ENCODE data around the gene KCMF1. TPM values are rescaled to one million over a fixed set of nuclear protein-coding genes. Genes with fewer than 3 reads are reported as not detected.
"Not testable (repeated sequence)": the region's sequence is repeated elsewhere in the genome, so short reads cannot be mapped to it uniquely, and the experiment has no call there.

Gene KCMF1
- total and polyA plus RNA-seq, 4 donors = 48.5 to 60.2 (median 53.1) TPM

DNA sequence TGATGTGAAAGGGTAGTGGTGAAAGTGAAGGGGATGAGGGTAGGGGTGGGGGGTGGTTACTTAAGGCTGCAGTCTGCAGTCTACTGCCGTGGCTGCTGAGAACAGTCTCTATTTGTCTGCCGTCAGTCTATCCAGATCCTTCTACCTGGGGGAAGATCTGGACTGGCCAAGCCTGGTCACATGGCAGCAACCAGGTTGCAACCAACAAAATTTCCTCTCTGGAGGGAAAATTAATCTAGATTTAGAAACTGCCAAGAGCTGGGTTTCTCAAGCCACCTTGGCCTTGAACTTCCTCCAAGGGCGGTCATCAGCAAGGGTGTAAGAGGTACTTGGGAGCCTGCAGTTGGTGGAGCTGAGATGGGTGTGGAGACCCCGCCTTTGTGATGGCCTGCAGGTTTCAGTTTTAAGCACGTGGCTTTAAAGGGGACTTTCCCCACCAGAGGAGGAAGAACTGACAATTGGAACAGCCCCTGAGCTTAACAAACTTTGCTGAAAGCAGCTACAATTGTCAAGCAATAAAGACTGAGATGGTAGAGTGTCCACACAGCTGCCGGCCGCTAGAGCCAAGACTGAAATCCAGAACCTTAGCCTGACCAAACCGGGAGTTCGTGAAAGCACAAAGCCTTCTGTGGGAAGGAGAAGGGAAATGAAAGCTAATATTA lies 31.4 kb upstream of the KCMF1 start:
- 74% methylated on average over 8 of the region's 9 CpGs for WGBS (ENCODE audit: insufficient coverage)
- no peaks in the 10 kb centered on the region for H3K4me1 ChIP-seq (ENCODE audit: control insufficient read depth, insufficient read depth, low read length)
- H3K9me3 ChIP-seq (ENCODE audit: control insufficient read depth, insufficient read depth, low read length) = no peaks in the 10 kb centered on the region
- H3K27me3 ChIP-seq (ENCODE audit: control insufficient read depth, insufficient read depth, low read length) = no peaks in the 10 kb centered on the region
- no peak overlapping the region for H3K27ac ChIP-seq (ENCODE audit: low read depth, low read length)
- H3K4me3 ChIP-seq (ENCODE audit: low read depth, low read length) = no peak overlapping the region
- H3K36me3 ChIP-seq (ENCODE audit: control insufficient read depth, insufficient read depth, low read length) = no peaks in the 10 kb centered on the region
- DNase-seq (ENCODE audit: low read depth in 4 of 6, low spot score in 6 of 6) = no peak

DNA sequence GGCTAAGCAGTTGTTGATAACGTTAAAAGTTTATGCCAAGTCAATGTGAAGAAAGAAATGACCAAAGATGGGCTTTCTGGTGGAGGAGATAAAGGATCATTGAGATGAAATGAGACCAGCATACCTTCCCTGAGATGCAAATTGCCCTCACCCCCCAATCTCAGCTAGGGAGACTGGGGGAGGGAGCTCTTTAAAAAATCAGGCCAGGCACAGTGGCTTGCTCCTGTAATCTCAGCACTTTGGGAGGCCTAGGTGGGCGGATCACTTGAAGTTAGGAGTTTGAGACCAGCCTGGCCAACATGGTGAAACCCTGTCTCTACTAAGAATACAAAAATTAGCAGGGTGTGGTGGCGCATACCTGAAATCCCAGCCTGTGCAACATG lies 30.9 kb upstream of the KCMF1 start:
- WGBS (ENCODE audit: insufficient coverage) = 60% methylated on average over 1 of the region's 3 CpGs

DNA sequence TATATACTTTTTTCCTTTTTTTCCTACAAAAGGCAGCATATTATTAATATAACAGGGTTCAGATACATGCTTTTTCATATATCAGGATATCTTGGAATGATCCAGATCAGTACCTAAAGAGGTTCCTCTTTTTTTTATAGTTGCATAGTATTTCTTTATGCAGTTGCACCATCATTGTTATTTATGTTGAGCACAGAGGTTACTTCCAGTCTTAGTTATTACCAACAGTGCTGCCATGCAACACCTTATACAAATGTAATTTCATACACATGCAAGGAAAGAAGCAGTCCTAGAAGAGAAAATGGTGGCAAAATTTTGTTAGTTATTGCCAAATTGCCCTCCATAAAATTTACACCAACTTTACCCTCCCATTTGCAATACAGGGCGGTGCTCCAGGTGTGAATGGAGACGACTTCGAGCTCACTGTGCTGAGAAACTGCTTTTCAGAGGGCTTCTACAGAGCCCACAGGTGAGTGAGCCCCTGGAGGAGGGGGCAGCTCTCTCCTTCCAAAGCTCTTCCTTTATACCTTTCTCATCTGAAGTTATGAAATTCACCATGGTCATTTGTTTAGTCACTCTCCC lies 30.0 kb upstream of the KCMF1 start:
- Histone ChIP-seq H3K27ac (ENCODE audit: low read depth, low read length) (no peak overlapping the region), H3K4me3 (ENCODE audit: low read depth, low read length) (no peak overlapping the region), H3K9me3 (ENCODE audit: control insufficient read depth, insufficient read depth, low read length) (no peaks in the 10 kb centered on the region), H3K36me3 (ENCODE audit: control insufficient read depth, insufficient read depth, low read length) (no peaks in the 10 kb centered on the region), H3K27me3 (ENCODE audit: control insufficient read depth, insufficient read depth, low read length) (no peaks in the 10 kb centered on the region), H3K4me1 (ENCODE audit: control insufficient read depth, insufficient read depth, low read length) (no peaks in the 10 kb centered on the region)
- no peak for DNase-seq (ENCODE audit: low read depth in 4 of 6, low spot score in 6 of 6)
- no CpG with 5 or more reads among the region's 3 CpGs for WGBS (ENCODE audit: insufficient coverage)

More for the DNA sequence above, 30.9 kb upstream of the KCMF1 start:
- Histone ChIP-seq H3K27ac (ENCODE audit: low read depth, low read length) (no peak overlapping the region), H3K4me1 (ENCODE audit: control insufficient read depth, insufficient read depth, low read length) (no peaks in the 10 kb centered on the region), H3K4me3 (ENCODE audit: low read depth, low read length) (no peak overlapping the region), H3K27me3 (ENCODE audit: control insufficient read depth, insufficient read depth, low read length) (no peaks in the 10 kb centered on the region), H3K9me3 (ENCODE audit: control insufficient read depth, insufficient read depth, low read length) (no peaks in the 10 kb centered on the region), H3K36me3 (ENCODE audit: control insufficient read depth, insufficient read depth, low read length) (no peaks in the 10 kb centered on the region)
- DNase-seq (ENCODE audit: low read depth in 4 of 6, low spot score in 6 of 6) = no peak

DNA sequence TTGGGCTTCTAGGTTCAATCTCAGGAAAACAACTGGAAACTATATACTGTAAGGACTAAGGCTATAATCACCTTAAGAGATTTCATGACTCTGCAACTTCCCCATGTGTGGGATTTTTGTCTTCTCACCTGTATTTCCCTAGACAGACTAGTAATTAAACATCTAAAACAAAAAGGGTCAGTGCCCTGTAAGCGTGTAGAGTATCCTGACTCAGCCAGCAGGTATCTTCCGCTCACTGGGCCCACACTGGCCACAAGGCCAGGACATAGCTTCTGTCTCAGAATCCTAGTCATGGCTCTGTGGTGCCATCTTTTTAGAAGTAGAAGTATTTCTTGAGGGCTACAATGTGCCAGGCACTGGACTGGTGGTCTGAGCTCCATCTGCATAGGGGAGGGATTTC lies 28.8 kb upstream of the KCMF1 start:
- no peak for DNase-seq (ENCODE audit: low read depth in 4 of 6, low spot score in 6 of 6)
- no peaks in the 10 kb centered on the region for H3K36me3 ChIP-seq (ENCODE audit: control insufficient read depth, insufficient read depth, low read length)
- H3K27ac ChIP-seq (ENCODE audit: low read depth, low read length) = no peak overlapping the region
- no peaks in the 10 kb centered on the region for H3K9me3 ChIP-seq (ENCODE audit: control insufficient read depth, insufficient read depth, low read length)
- no peaks in the 10 kb centered on the region for H3K4me1 ChIP-seq (ENCODE audit: control insufficient read depth, insufficient read depth, low read length)
- WGBS (ENCODE audit: insufficient coverage) = 81% methylated on average over 2 of the region's 2 CpGs
- no peaks in the 10 kb centered on the region for H3K27me3 ChIP-seq (ENCODE audit: control insufficient read depth, insufficient read depth, low read length)
- no peak overlapping the region for H3K4me3 ChIP-seq (ENCODE audit: low read depth, low read length)

DNA sequence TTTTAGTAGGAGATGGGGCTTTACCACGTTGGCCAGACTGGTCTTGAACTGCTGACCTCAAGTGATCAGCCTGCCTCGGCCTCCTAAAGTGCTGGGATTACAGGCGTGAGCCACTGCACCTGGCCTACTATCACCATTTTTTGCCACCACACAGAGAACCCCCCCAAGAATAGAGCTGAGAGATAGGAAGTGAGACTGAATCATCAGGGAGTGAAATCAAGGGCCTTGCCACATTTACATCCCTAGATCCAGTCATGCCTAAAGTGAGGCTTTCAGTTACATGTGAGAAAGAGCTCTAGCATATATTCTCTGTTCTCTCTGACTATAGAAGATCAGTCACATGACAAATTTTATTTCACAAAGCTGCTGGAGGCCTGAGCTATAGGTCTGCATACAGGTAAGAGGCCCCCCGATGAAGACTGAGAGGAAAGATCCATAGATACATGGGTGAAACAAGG lies 28.0 kb upstream of the KCMF1 start:
- DNase-seq (ENCODE audit: low read depth in 4 of 6, low spot score in 6 of 6) = no peak
- Histone ChIP-seq H3K9me3 (ENCODE audit: control insufficient read depth, insufficient read depth, low read length) (no peaks in the 10 kb centered on the region), H3K4me3 (ENCODE audit: low read depth, low read length) (no peak overlapping the region), H3K27me3 (ENCODE audit: control insufficient read depth, insufficient read depth, low read length) (no peaks in the 10 kb centered on the region), H3K27ac (ENCODE audit: low read depth, low read length) (no peak overlapping the region), H3K36me3 (ENCODE audit: control insufficient read depth, insufficient read depth, low read length) (no peaks in the 10 kb centered on the region), H3K4me1 (ENCODE audit: control insufficient read depth, insufficient read depth, low read length) (no peaks in the 10 kb centered on the region)
- 100% methylated on average over 1 of the region's 4 CpGs for WGBS (ENCODE audit: insufficient coverage)

DNA sequence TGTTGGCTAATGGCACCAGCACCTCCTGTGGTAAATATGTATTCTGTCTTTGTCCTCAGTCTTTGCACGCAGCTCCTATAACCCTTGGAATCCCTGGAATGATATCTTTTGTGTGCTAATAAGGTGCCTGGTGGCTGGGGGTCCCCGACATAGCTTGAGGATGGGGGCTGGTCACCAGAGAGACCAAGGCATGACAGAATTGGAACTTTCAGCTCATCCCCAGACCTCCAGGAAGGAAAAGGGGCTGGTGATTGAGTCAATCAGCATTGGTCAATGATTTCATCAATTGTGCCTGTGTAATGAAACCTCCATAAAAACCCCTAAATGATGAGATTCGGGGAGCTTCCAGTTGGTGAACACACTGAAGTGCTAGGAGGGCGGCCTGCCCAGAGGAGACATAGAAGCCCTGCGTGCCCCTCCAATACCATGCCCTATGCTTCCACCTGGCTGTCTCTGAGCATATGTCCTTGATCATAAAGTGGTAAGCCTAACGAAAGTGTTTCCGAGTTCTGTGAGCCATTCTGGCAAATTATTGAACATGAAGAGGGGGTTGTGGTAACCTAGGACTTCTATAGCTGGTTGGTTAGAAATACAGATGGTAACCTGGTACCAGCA lies 26.6 kb upstream of the KCMF1 start:
- Histone ChIP-seq H3K4me1 (ENCODE audit: control insufficient read depth, insufficient read depth, low read length) (no peaks in the 10 kb centered on the region), H3K27me3 (ENCODE audit: control insufficient read depth, insufficient read depth, low read length) (no peaks in the 10 kb centered on the region), H3K27ac (ENCODE audit: low read depth, low read length) (no peak overlapping the region), H3K4me3 (ENCODE audit: low read depth, low read length) (no peak overlapping the region), H3K9me3 (ENCODE audit: control insufficient read depth, insufficient read depth, low read length) (no peaks in the 10 kb centered on the region), H3K36me3 (ENCODE audit: control insufficient read depth, insufficient read depth, low read length) (no peaks in the 10 kb centered on the region)
- DNase-seq (ENCODE audit: low read depth in 4 of 6, low spot score in 6 of 6) = no peak
- 98% methylated on average over 3 of the region's 7 CpGs for WGBS (ENCODE audit: insufficient coverage)

DNA sequence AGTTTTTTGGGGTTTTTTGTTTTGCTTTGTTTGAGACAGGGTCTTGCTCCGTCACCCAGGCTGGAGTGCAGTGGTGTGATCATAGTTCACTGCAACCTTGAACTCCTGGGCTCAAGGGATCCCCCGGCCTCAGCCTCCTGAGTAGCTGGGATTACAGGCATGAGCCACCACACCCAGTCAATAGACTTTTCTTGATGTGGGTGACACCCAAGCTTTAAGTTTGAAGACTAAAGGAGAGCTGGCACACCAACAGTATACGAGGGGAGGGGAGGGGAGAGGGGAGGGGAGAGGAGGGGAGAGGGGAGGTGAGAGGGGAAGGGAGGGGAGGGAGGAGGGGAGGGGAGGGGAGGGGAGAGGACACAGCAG lies 25.1 kb upstream of the KCMF1 start:
- not testable (repeated sequence) for H3K4me1 ChIP-seq (ENCODE audit: control insufficient read depth, insufficient read depth, low read length); H3K36me3 ChIP-seq (ENCODE audit: control insufficient read depth, insufficient read depth, low read length); H3K27ac ChIP-seq (ENCODE audit: low read depth, low read length); H3K9me3 ChIP-seq (ENCODE audit: control insufficient read depth, insufficient read depth, low read length); DNase-seq (ENCODE audit: low read depth in 4 of 6, low spot score in 6 of 6); H3K27me3 ChIP-seq (ENCODE audit: control insufficient read depth, insufficient read depth, low read length); H3K4me3 ChIP-seq (ENCODE audit: low read depth, low read length)
- 86% methylated on average over 1 of the region's 3 CpGs for WGBS (ENCODE audit: insufficient coverage)

DNA sequence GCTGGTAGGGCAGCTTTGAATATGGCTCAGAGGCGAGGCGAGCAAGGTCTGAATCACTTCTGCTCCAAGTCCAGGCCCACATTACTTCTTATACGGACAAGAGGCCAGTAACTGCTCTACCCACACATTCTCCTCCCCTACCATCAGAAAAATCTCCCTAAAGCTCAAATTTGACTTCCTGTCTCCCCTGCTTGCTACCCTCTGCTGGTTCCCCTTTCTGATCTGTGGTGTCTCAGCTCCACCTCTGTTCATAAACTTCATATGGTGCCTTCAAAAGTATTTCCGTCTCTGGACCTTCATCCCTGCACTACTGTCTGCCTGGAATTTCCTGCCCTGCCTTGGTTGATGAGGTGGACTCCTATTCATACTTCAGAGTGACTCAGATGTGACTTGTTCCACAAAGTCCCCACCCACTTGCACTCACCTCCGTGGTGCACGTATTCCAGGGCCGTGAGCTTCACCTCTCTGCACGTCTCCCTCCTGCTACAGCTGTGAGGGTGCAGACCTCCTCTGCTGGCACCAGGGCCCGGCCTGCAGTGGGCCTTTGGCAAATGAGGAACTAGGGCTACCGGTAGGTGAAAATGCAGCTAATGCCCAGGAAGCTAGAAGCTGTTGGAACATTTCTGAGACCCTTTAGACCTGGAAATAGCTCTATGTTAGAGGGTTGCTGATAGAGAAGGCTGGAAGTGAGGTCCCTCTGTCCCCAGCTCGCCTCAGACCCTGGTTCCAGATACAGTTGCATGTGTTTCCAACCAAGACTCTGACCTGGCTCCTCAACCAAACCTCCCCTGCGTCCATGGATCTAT lies 24.6 kb upstream of the KCMF1 start:
- DNase-seq (ENCODE audit: low read depth in 4 of 6, low spot score in 6 of 6) = no peak
- H3K27me3 ChIP-seq (ENCODE audit: control insufficient read depth, insufficient read depth, low read length) = no peaks in the 10 kb centered on the region
- H3K4me1 ChIP-seq (ENCODE audit: control insufficient read depth, insufficient read depth, low read length) = no peaks in the 10 kb centered on the region
- H3K9me3 ChIP-seq (ENCODE audit: control insufficient read depth, insufficient read depth, low read length) = no peaks in the 10 kb centered on the region
- H3K36me3 ChIP-seq (ENCODE audit: control insufficient read depth, insufficient read depth, low read length) = no peaks in the 10 kb centered on the region
- H3K4me3 ChIP-seq (ENCODE audit: low read depth, low read length) = no peak overlapping the region
- 76% methylated on average over 10 of the region's 12 CpGs for WGBS (ENCODE audit: insufficient coverage)
- H3K27ac ChIP-seq (ENCODE audit: low read depth, low read length) = no peak overlapping the region

DNA sequence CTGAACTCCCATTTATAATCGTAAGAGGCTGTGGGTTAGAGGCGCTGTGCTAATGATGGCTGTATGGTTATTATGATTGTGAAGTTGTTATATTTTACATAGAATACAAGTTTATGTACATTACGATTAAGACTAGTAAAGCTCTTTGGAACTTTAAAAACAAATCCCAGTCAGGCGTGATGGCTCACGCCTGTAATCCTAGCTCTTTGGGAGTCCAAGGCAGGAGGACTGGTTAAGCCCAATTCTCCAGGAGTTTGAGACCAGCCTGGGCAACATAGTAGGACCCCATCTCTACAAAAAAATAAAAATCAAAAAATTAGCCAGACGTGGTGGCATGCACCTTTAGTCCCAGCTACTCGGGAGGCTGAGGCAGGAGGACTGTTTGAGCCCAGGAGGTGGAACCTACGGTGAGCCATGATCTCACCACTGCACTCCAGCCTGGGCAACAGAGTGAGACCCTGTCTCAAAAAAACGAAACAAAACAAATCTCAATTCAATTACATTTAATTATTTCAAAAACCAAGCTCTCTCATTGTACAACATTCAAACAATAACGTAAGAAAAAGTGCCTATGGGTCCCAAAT lies 23.9 kb upstream of the KCMF1 start:
- 99% methylated on average over 5 of the region's 10 CpGs for WGBS (ENCODE audit: insufficient coverage)
- no peak for DNase-seq (ENCODE audit: low read depth in 4 of 6, low spot score in 6 of 6)

More for the DNA sequence above, 23.9 kb upstream of the KCMF1 start:
- Histone ChIP-seq H3K4me3 (ENCODE audit: low read depth, low read length) (no peak overlapping the region), H3K27me3 (ENCODE audit: control insufficient read depth, insufficient read depth, low read length) (no peaks in the 10 kb centered on the region), H3K36me3 (ENCODE audit: control insufficient read depth, insufficient read depth, low read length) (no peaks in the 10 kb centered on the region), H3K9me3 (ENCODE audit: control insufficient read depth, insufficient read depth, low read length) (no peaks in the 10 kb centered on the region), H3K27ac (ENCODE audit: low read depth, low read length) (no peak overlapping the region), H3K4me1 (ENCODE audit: control insufficient read depth, insufficient read depth, low read length) (no peaks in the 10 kb centered on the region)
